PC-9 (cell line): ENCODE measurements around the gene GAD2. TPM values are rescaled to one million over a fixed set of nuclear protein-coding genes. Genes with fewer than 3 reads are reported as not detected.
"Not testable (repeated sequence)": the region's sequence is repeated elsewhere in the genome, so short reads cannot be mapped to it uniquely, and the experiment has no call there.

Experiments
- BruUV-seq: library from RNA; stranded (reverse); fragments of 400-500 nt; replicated peaks from 2 replicates; lab custom pipeline; 2021; lab: Mats Ljungman, UMichigan
- CTCF ChIA-PET: fragments of 300-600 bp; sonication (Branson Sonifier 250); formaldehyde crosslinking; loops from one replicate; lab custom pipeline; 2022; ENCODE audit warnings: antibody characterized with exemption; lab: Charles Lee
- POLR2A ChIA-PET: fragments of 300-600 bp; sonication (Branson Sonifier 250); formaldehyde crosslinking; loops from one replicate; lab custom pipeline; 2022; ENCODE audit warnings: antibody characterized with exemption; ENCODE audit not compliant: unreplicated experiment; lab: Charles Lee
- DNase-seq, 2 experiments: peaks; one replicate each; pipeline versions ENCODE4 v3.0.0 to v3.0.0-alpha.2; 2015 to 2022; ENCODE audit warnings: mixed read lengths in 1 of 2
- H2AFZ ChIP-seq: fragments of 200-600 bp; sonication (generic); 2 replicates; pipeline ENCODE4 v1.8.1; 2017; ENCODE audit warnings: antibody characterized with exemption
- H3F3A ChIP-seq: fragments of 200-600 bp; sonication (generic); 2 replicates; pipeline ENCODE4 v1.8.1; 2017; ENCODE audit warnings: antibody characterized with exemption, mild to moderate bottlenecking, low read depth; ENCODE audit not compliant: insufficient read depth
- H3K27ac ChIP-seq: fragments of 200-600 bp; sonication (generic); 2 replicates; pipeline ENCODE4 v1.6.1; 2016; ENCODE audit warnings: mixed run types
- H3K27me3 ChIP-seq: fragments of 200-600 bp; sonication (generic); 2 replicates; pipeline ENCODE4 v1.6.1; 2016; ENCODE audit warnings: low read depth, mixed run types; ENCODE audit not compliant: insufficient read depth
- H3K36me3 ChIP-seq: fragments of 200-600 bp; sonication (generic); 2 replicates; pipeline ENCODE4 v1.6.1; 2016; ENCODE audit warnings: low read depth, mixed run types
- H3K4me1 ChIP-seq: fragments of 200-600 bp; sonication (generic); replicated peaks from 2 replicates; pipeline ENCODE4 v1.6.1; 2016; ENCODE audit warnings: mixed run types; ENCODE audit not compliant: insufficient read depth
- H3K4me2 ChIP-seq: fragments of 200-600 bp; sonication (generic); 2 replicates; pipeline ENCODE4 v1.6.1; 2017; ENCODE audit warnings: mixed run types
- H3K4me3 ChIP-seq: fragments of 200-600 bp; sonication (generic); 2 replicates; pipeline ENCODE4 v1.6.1; 2016; ENCODE audit warnings: mixed run types
- H3K79me2 ChIP-seq: fragments of 200-600 bp; sonication (generic); 2 replicates; pipeline ENCODE4 v1.6.1; 2017; ENCODE audit warnings: low read depth, mixed run types
- H3K9me2 ChIP-seq: fragments of 200-600 bp; sonication (generic); 2 replicates; pipeline ENCODE4 v1.8.1; 2017; ENCODE audit warnings: mild to moderate bottlenecking; ENCODE audit not compliant: insufficient read depth
- H3K9me3 ChIP-seq: fragments of 200-600 bp; sonication (generic); 2 replicates; pipeline ENCODE4 v1.8.1; 2016; ENCODE audit warnings: low read depth; ENCODE audit not compliant: insufficient read depth
- H4K20me1 ChIP-seq: fragments of 200-600 bp; sonication (generic); 2 replicates; pipeline ENCODE4 v1.8.1; 2017; ENCODE audit not compliant: insufficient read depth
- CTCF ChIP-seq: fragments of 200-600 bp; sonication (generic); conservative IDR thresholded peaks from 2 replicates; pipeline ENCODE4 v1.6.1; 2017; ENCODE audit warnings: mixed run types, antibody characterized with exemption, mild to moderate bottlenecking, moderate library complexity
- EZH2 ChIP-seq: fragments of 200-600 bp; sonication (generic); IDR thresholded peaks from 2 replicates; pipeline ENCODE4 v1.8.0; 2017; ENCODE audit warnings: antibody characterized with exemption, low read depth
- intact Hi-C: fragments of 100-400 bp; cut with micrococcal nuclease; formaldehyde crosslinking; loops from one replicate; pipeline ENCODE4 v1.10.0; 2022; ENCODE audit not compliant: unreplicated experiment
- total RNA-seq: library from RNA; stranded (reverse); gene quantifications from 2 replicates; pipeline ENCODE4 v1.2.3, GENCODE V29; 2021

GAD2 gene
- total RNA-seq, 1 experiment from 2014 or later: not detected

DNA sequence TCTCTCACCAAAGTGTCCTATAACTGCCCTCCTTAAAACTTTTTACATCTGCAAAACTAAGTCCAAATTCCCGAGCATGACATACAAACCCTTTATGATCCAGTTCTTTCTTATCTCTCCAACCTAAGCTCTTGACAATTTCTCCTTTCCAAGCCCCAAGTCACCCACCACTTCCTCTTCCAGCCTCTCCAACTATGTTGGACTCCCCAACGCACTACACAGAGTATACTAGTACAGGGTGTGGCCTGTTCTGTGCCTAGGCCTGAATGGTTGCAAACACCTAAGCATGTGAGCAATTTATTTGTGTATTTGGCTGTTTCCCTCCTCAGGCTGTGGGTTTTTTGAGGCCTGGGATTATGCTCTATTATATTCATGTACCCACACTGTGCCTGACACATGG, 120.4 kb downstream of the GAD2 start:
- DNase-seq: no peak
- H3K27ac ChIP-seq: no peak overlapping the region
- intact Hi-C loops: no loop called here

GRCh38 chr10:26341701-26342100, 125.1 kb downstream of the GAD2 start:
- Histone ChIP-seq H3K4me2 (no peak overlapping the region), H3F3A (no peaks in the 10 kb centered on the region), H3K9me2 (no peaks in the 10 kb centered on the region), H3K9me3 (no peaks in the 10 kb centered on the region), H3K27ac (no peak overlapping the region), H3K79me2 (no peaks in the 10 kb centered on the region), H2AFZ (no peak overlapping the region), H3K4me1 (no peaks in the 10 kb centered on the region), H3K36me3 (no peaks in the 10 kb centered on the region), H4K20me1 (no peaks in the 10 kb centered on the region), H3K27me3 (no peaks in the 10 kb centered on the region), H3K4me3 (no peak overlapping the region)
- CTCF ChIA-PET: no interaction called here
- BruUV-seq: no TSS peak
- POLR2A ChIA-PET: no interaction called here
- no peak for TF ChIP-seq EZH2
- TF ChIP-seq CTCF: no peak
- DNase-seq: no peak
- intact Hi-C loops: no loop called here

More for the DNA sequence above, 120.4 kb downstream of the GAD2 start:
- H4K20me1 ChIP-seq: no peaks in the 10 kb centered on the region
- no TSS peak for BruUV-seq
- H3K36me3 ChIP-seq: no peaks in the 10 kb centered on the region
- 0 out of 2 replicates have a peak, but pooled peaks cover under 1% of the 10 kb centered on the region for H3K27me3 ChIP-seq
- H3K4me3 ChIP-seq: no peak overlapping the region
- no peaks in the 10 kb centered on the region for H3K79me2 ChIP-seq
- CTCF ChIA-PET: no interaction called here
- H3F3A ChIP-seq: no peaks in the 10 kb centered on the region
- POLR2A ChIA-PET: no interaction called here
- no peak for TF ChIP-seq CTCF
- no peak for TF ChIP-seq EZH2
- no peaks in the 10 kb centered on the region for H3K4me1 ChIP-seq
- no peaks in the 10 kb centered on the region for H3K9me2 ChIP-seq
- H2AFZ ChIP-seq: no peak overlapping the region
- no peaks in the 10 kb centered on the region for H3K9me3 ChIP-seq
- H3K4me2 ChIP-seq: no peak overlapping the region

- H3K9me2 ChIP-seq, H3F3A ChIP-seq, intact Hi-C loops, CTCF ChIA-PET, H3K27ac ChIP-seq, H3K36me3 ChIP-seq, POLR2A ChIA-PET, BruUV-seq, H2AFZ ChIP-seq, H3K4me1 ChIP-seq, H3K4me3 ChIP-seq, H4K20me1 ChIP-seq, H3K79me2 ChIP-seq, H3K9me3 ChIP-seq, H3K4me2 ChIP-seq, H3K27me3 ChIP-seq: not testable (repeated sequence)
- DNase-seq: peak in 1 of 2 experiments; percentile 4
These were observed 132.3 kb downstream of the GAD2 start for GRCh38 chr10:26348821-26349417.

Other genes with a start within 250 kb of the GAD2 start
- not detected in 2 replicates for gene APBB1IP, start 221.6 kb downstream of the GAD2 start, total RNA-seq